HG03521 (cell line): ENCODE data around the gene HOXB13.

Source experiments
- ATAC-seq: cut with Tn5 transposase; IDR thresholded peaks from one replicate; pipeline ENCODE4 v1.9.1; 2021; ENCODE audit warnings: mild to moderate bottlenecking, moderate library complexity; ENCODE audit not compliant: unreplicated experiment

Gene HOXB13

GRCh38 chr17:48728232-48729231 lies at the start of gene HOXB13:
Gene HOXB13, minus strand, starts transcription at chr17:48728750. Its CDS starts 157 bp downstream, at chr17:48728593.
- ATAC-seq: no peak

- ATAC-seq: no peak
These were observed 48.1 kb upstream of the HOXB13 start for GRCh38 chr17:48776602-48777001.

- no peak for ATAC-seq
These were observed 44.7 kb upstream of the HOXB13 start for GRCh38 chr17:48773245-48773644.

- ATAC-seq: no peak
These were observed 42.4 kb upstream of the HOXB13 start for GRCh38 chr17:48770954-48771353.

- ATAC-seq: no peak
These were observed 40.6 kb upstream of the HOXB13 start for GRCh38 chr17:48769009-48769675.

GRCh38 chr17:48767263-48767774 lies 38.8 kb upstream of the HOXB13 start:
- ATAC-seq: no peak

GRCh38 chr17:48761114-48761513 lies 32.6 kb upstream of the HOXB13 start:
- ATAC-seq: no peak

- no peak for ATAC-seq
These were observed 31.9 kb upstream of the HOXB13 start for GRCh38 chr17:48760411-48760810.

- no peak for ATAC-seq
These were observed 30.7 kb upstream of the HOXB13 start for GRCh38 chr17:48759288-48759687.

GRCh38 chr17:48757524-48757961 lies 29.0 kb upstream of the HOXB13 start:
- ATAC-seq: no peak

GRCh38 chr17:48756830-48757251 lies 28.3 kb upstream of the HOXB13 start:
- ATAC-seq: no peak

GRCh38 chr17:48755356-48755755 lies 26.8 kb upstream of the HOXB13 start:
- no peak for ATAC-seq

- ATAC-seq: no peak
These were observed 26.1 kb upstream of the HOXB13 start for GRCh38 chr17:48754500-48755261.

GRCh38 chr17:48753794-48754499 lies 25.4 kb upstream of the HOXB13 start:
- ATAC-seq: no peak

- ATAC-seq: no peak
These were observed 24.1 kb upstream of the HOXB13 start for GRCh38 chr17:48752399-48753288.

GRCh38 chr17:48751733-48752398 lies 23.3 kb upstream of the HOXB13 start:
- ATAC-seq: no peak

GRCh38 chr17:48751172-48751571 lies 22.6 kb upstream of the HOXB13 start:
- ATAC-seq: no peak

GRCh38 chr17:48749621-48750553 lies 21.3 kb upstream of the HOXB13 start:
- no peak for ATAC-seq
